HepG2 (cell line): Measurements from ENCODE around the gene NUDCD2. TPM values are rescaled to one million over a fixed set of nuclear protein-coding genes. Genes with fewer than 3 reads are reported as not detected.

Experiments
- CEBPG ChIP-seq: IDR thresholded peaks from 2 replicates; pipeline ENCODE4 v1.6.1; 2016
- CERS6 ChIP-seq: sonication (generic); formaldehyde crosslinking; IDR thresholded peaks from 2 replicates; pipeline ENCODE4 v1.5.0; 2020; ENCODE audit warnings: missing genetic modification reagents
- CTCF ChIP-seq: sonication (generic); formaldehyde crosslinking; IDR thresholded peaks from 2 replicates; pipeline ENCODE4 v1.5.0; 2020; ENCODE audit warnings: mild to moderate bottlenecking, missing genetic modification reagents, moderate library complexity
- EED ChIP-seq: sonication (generic); formaldehyde crosslinking; IDR thresholded peaks from 2 replicates; pipeline ENCODE4 v1.5.0; 2020; ENCODE audit warnings: mild to moderate bottlenecking, missing genetic modification reagents
- ESRRA ChIP-seq: sonication (generic); formaldehyde crosslinking; IDR thresholded peaks from 2 replicates; pipeline ENCODE4 v1.5.1; 2020; ENCODE audit warnings: mild to moderate bottlenecking, low read depth, missing genetic modification reagents
- MNT ChIP-seq: fragments of 450-650 bp; IDR thresholded peaks from 2 replicates; pipeline ENCODE4 v1.6.1; 2016
- POGK ChIP-seq: sonication (generic); formaldehyde crosslinking; conservative IDR thresholded peaks from 2 replicates; pipeline ENCODE4 v1.8.0; 2022; ENCODE audit warnings: mild to moderate bottlenecking, moderate library complexity, missing genetic modification reagents
- PTBP1 ChIP-seq: fragments of 200-400 bp; formaldehyde crosslinking; IDR thresholded peaks from 2 replicates; pipeline ENCODE4 v1.6.1; 2018; ENCODE audit warnings: low read length, low read depth; ENCODE audit not compliant: poor library complexity, severe bottlenecking
- SMARCE1 ChIP-seq: fragments of 450-650 bp; IDR thresholded peaks from 2 replicates; pipeline ENCODE4 v1.6.1; 2017; ENCODE audit warnings: borderline replicate concordance
- SNAPC4 ChIP-seq: sonication (generic); formaldehyde crosslinking; IDR thresholded peaks from 2 replicates; pipeline ENCODE4 v1.4.0; 2020; ENCODE audit warnings: mild to moderate bottlenecking, missing genetic modification reagents
- ZBTB21 ChIP-seq: sonication (generic); formaldehyde crosslinking; IDR thresholded peaks from 2 replicates; pipeline ENCODE4 v1.4.0; 2020; ENCODE audit warnings: missing genetic modification reagents
- ZNF503 ChIP-seq: sonication (generic); formaldehyde crosslinking; IDR thresholded peaks from 2 replicates; pipeline ENCODE4 v1.4.0; 2020; ENCODE audit warnings: missing genetic modification reagents
- ZNF713 ChIP-seq: sonication (generic); formaldehyde crosslinking; IDR thresholded peaks from 2 replicates; pipeline ENCODE4 v1.4.0; 2020; ENCODE audit warnings: mild to moderate bottlenecking, missing genetic modification reagents
- ZNF75D ChIP-seq: sonication (generic); formaldehyde crosslinking; IDR thresholded peaks from 2 replicates; pipeline ENCODE4 v1.8.1; 2023; ENCODE audit warnings: missing genetic modification reagents, mild to moderate bottlenecking, borderline replicate concordance
- polyA plus RNA-seq, 8 experiments: library from polyadenylated mRNA; depleted of rRNA in 3 of 8; stranded (reverse) in 7 of 8; unstranded in 1 of 8; fragments of >200 nt; fragmentation: Illumina TruSeq in 4 of 8; extraction: Trizol in 4 of 8; gene quantifications; 2 replicates each; pipeline versions ENCODE4 v1.2.1 to v1.2.3, GENCODE V29; 2011 to 2016; ENCODE audit warnings: low read depth in 4 of 8, missing spikeins in 1 of 8, mixed read lengths in 1 of 8; ENCODE audit not compliant: insufficient read depth in 1 of 8
- total RNA-seq, 5 experiments: library from RNA; depleted of rRNA; stranded (reverse); fragments of >200 nt; fragmentation: Illumina TruSeq; extraction: Trizol; gene quantifications; 2 replicates each; pipeline ENCODE4 v1.2.3, GENCODE V29; 2016; ENCODE audit warnings: low read depth in 1 of 5

Gene NUDCD2
- total and polyA plus RNA-seq, 2 of the 13 experiments (the other 11 are each of a cell fraction or from before 2014, with no cell fraction given), result 14.8 to 39.2 TPM

GRCh38 chr5:163437309-163438182 lies 22.4 kb downstream of the NUDCD2 start, which contains the start of gene CCNG1 (continued):
- TF ChIP-seq POGK (0 out of 2 replicates have a peak, but pooled peaks have one; percentile 36), CERS6 (CRISPR knock-in tag) (no peak), SNAPC4 (CRISPR knock-in tag) (0 out of 2 replicates have a peak, but pooled peaks have one; percentile 34), PTBP1 (no peak), ZNF75D (CRISPR knock-in tag) (no peak), MNT (no peak), CEBPG (CRISPR knock-in tag) (no peak), CTCF (0 out of 2 replicates have a peak, but pooled peaks have one; percentile 3), ESRRA (CRISPR knock-in tag) (peak; percentile 24; the same call in 1 of the 2 replicates), SMARCE1 (no peak), ZNF503 (CRISPR knock-in tag) (no peak), ZNF713 (no peak), ZBTB21 (CRISPR knock-in tag) (no peak), EED (no peak)
